HepG2 (cell line): ENCODE data around the gene ARMH3. TPM values are rescaled to one million over a fixed set of nuclear protein-coding genes. Genes with fewer than 3 reads are reported as not detected.

Source experiments
- ATAC-seq: fragments of 200-7000 bp; cut with Tn5 transposase; 3 replicates; pipeline ENCODE4 v1.9.1; 2020; ENCODE audit warnings: mild to moderate bottlenecking, moderate library complexity
- BruUV-seq: library from RNA; stranded (reverse); fragments of 400-500 nt; replicated peaks from 2 replicates; lab custom pipeline; 2021; lab: Mats Ljungman, UMichigan
- CTCF ChIA-PET: fragments of 300-600 bp; formaldehyde crosslinking; extraction: SDS; loops from one replicate; lab custom pipeline; 2021; ENCODE audit warnings: low total read pairs, inconsistent platforms, low intra/inter-chr PET ratio; lab: Yijun Ruan, JAX
- POLR2A ChIA-PET: fragments of 350-600 bp; sonication (Branson Sonifier 250); formaldehyde crosslinking; loops from one replicate; lab custom pipeline; 2020; ENCODE audit warnings: antibody characterized with exemption, inconsistent platforms; lab: Yijun Ruan, JAX
- DNase-seq: peaks from one replicate; pipeline ENCODE4 v3.0.0-alpha.2; 2015; ENCODE audit warnings: low spot score
- FAIRE-seq: peaks from 3 replicates; lab custom pipeline; 2011; peaks lifted over from hg19 to GRCh38; lab: Jason Lieb, UNC
- H2AFZ ChIP-seq: one replicate; pipeline ENCODE4 v1.6.1; 2011; ENCODE audit warnings: low read length, inconsistent platforms
- H3K27ac ChIP-seq: fragments of 300-600 bp; 3 replicates; pipeline ENCODE4 v1.8.0; 2011; ENCODE audit warnings: mixed run types, mild to moderate bottlenecking, mixed read lengths, low read length, inconsistent platforms; ENCODE audit not compliant: insufficient read depth; ENCODE audit errors: extremely low read length
- H3K27me3 ChIP-seq, 2 experiments: fragments of 200-600 bp in 1 of 2; 2 replicates in 1 of 2; 3 replicates in 1 of 2; pipeline versions ENCODE4 v1.6.0 to v1.8.0; 2011; ENCODE audit warnings: low read length in 2 of 2, mild to moderate bottlenecking in 2 of 2, moderate library complexity in 2 of 2, inconsistent platforms in 1 of 2; ENCODE audit not compliant: insufficient read depth in 2 of 2, control insufficient read depth in 1 of 2
- H3K36me3 ChIP-seq, 2 experiments: fragments of 200-600 bp in 1 of 2; replicated peaks in 1 of 2; 2 replicates in 1 of 2; 3 replicates in 1 of 2; pipeline versions ENCODE4 v1.5.1 to v1.8.0; 2011; ENCODE audit warnings: low read length in 2 of 2, inconsistent platforms in 1 of 2; ENCODE audit not compliant: insufficient read depth in 2 of 2, control insufficient read depth in 1 of 2
- H3K4me1 ChIP-seq: 2 replicates; pipeline ENCODE4 v1.5.1; 2012; ENCODE audit warnings: low read length, inconsistent platforms; ENCODE audit not compliant: insufficient read depth
- H3K4me2 ChIP-seq: 2 replicates; pipeline ENCODE4 v1.6.0; 2011; ENCODE audit warnings: low read depth, low read length, inconsistent platforms
- H3K4me3 ChIP-seq, 3 experiments: fragments of 200-600 bp in 1 of 3; sonication (generic), shearing (Covaris generic) in 1 of 3; replicated peaks in 1 of 3; 2 replicates each; pipeline ENCODE4 v1.5.1; 2011 to 2016; ENCODE audit warnings: low read length in 3 of 3, inconsistent platforms in 2 of 3, low read depth in 2 of 3, mild to moderate bottlenecking in 2 of 3, control low read depth in 1 of 3, mixed read lengths in 1 of 3; ENCODE audit not compliant: insufficient read depth in 1 of 3
- H3K79me2 ChIP-seq: one replicate; pipeline ENCODE4 v1.6.1; 2011; ENCODE audit warnings: low read length, inconsistent platforms; ENCODE audit not compliant: insufficient read depth
- H3K9ac ChIP-seq: 2 replicates; pipeline ENCODE4 v1.6.0; 2011; ENCODE audit warnings: mild to moderate bottlenecking, low read depth, low read length, inconsistent platforms; ENCODE audit not compliant: insufficient read depth
- H3K9me3 ChIP-seq: 2 replicates; pipeline ENCODE4 v1.5.1; 2012; ENCODE audit warnings: mild to moderate bottlenecking, low read length
- H4K20me1 ChIP-seq: 2 replicates; pipeline ENCODE4 v1.6.0; 2011; ENCODE audit warnings: inconsistent platforms, mild to moderate bottlenecking, low read length, moderate library complexity; ENCODE audit not compliant: insufficient read depth
- ELF3 ChIP-seq: IDR thresholded peaks from 2 replicates; pipeline ENCODE4 v1.6.1; 2016; ENCODE audit warnings: missing genetic modification reagents, missing compliant biosample characterization
- SMARCE1 ChIP-seq: fragments of 450-650 bp; IDR thresholded peaks from 2 replicates; pipeline ENCODE4 v1.6.1; 2017; ENCODE audit warnings: borderline replicate concordance
- ZNF331 ChIP-seq: sonication (generic); formaldehyde crosslinking; IDR thresholded peaks from 2 replicates; pipeline ENCODE4 v1.4.0; 2020; ENCODE audit warnings: missing genetic modification reagents
- WGBS: methylation state at CpG from one replicate; pipeline ENCODE4 v1.1.6; 2017; ENCODE audit warnings: low lambda C conversion rate; 5-methylcytosine and 5-hydroxymethylcytosine counted together
- in situ Hi-C: cut with HindIII; loops from 2 replicates; pipeline ENCODE4 v1.10.0; 2017; ENCODE audit warnings: low pct_unique_long_range_greater_than_20kb; ENCODE audit not compliant: extremely low pct_ligation_motif_present
- intact Hi-C: fragments of 100-400 bp; cut with micrococcal nuclease; formaldehyde crosslinking; loops from one replicate; pipeline ENCODE4 v1.10.0; 2022; ENCODE audit not compliant: unreplicated experiment
- polyA plus RNA-seq, 8 experiments: library from polyadenylated mRNA; depleted of rRNA in 3 of 8; stranded (reverse) in 7 of 8; unstranded in 1 of 8; fragments of >200 nt; fragmentation: Illumina TruSeq in 4 of 8; extraction: Trizol in 4 of 8; gene quantifications; 2 replicates each; pipeline versions ENCODE4 v1.2.1 to v1.2.3, GENCODE V29; 2011 to 2016; ENCODE audit warnings: low read depth in 4 of 8, missing spikeins in 1 of 8, mixed read lengths in 1 of 8; ENCODE audit not compliant: insufficient read depth in 1 of 8
- total RNA-seq, 5 experiments: library from RNA; depleted of rRNA; stranded (reverse); fragments of >200 nt; fragmentation: Illumina TruSeq; extraction: Trizol; gene quantifications; 2 replicates each; pipeline ENCODE4 v1.2.3, GENCODE V29; 2016; ENCODE audit warnings: low read depth in 1 of 5
- TF ChIP-seq, protein P1 (sequence below): IDR thresholded peaks from 2 replicates; pipeline ENCODE4 v1.6.1; 2016; ENCODE audit warnings: low read depth
- TF ChIP-seq, protein P2 (sequence below): sonication (generic); formaldehyde crosslinking; IDR thresholded peaks from 2 replicates; pipeline ENCODE4 v1.4.0; 2020; ENCODE audit warnings: mild to moderate bottlenecking, missing genetic modification reagents
- TF ChIP-seq, protein P3 (sequence below): sonication (generic); formaldehyde crosslinking; IDR thresholded peaks from 2 replicates; pipeline ENCODE4 v1.5.0; 2020; ENCODE audit warnings: mild to moderate bottlenecking, missing genetic modification reagents
- TF ChIP-seq, protein P4 (sequence below): sonication (generic); formaldehyde crosslinking; IDR thresholded peaks from 2 replicates; pipeline ENCODE4 v1.4.0; 2020; ENCODE audit warnings: missing genetic modification reagents
- TF ChIP-seq, protein P5 (sequence below): sonication (generic); formaldehyde crosslinking; IDR thresholded peaks from 2 replicates; pipeline ENCODE4 v1.5.0; 2020; ENCODE audit warnings: missing genetic modification reagents, mild to moderate bottlenecking, borderline replicate concordance

Gene ARMH3
- total and polyA plus RNA-seq, 2 of the 13 experiments (the other 11 are each of a cell fraction or from before 2014, with no cell fraction given), result 8.4 to 16.9 TPM

DNA sequence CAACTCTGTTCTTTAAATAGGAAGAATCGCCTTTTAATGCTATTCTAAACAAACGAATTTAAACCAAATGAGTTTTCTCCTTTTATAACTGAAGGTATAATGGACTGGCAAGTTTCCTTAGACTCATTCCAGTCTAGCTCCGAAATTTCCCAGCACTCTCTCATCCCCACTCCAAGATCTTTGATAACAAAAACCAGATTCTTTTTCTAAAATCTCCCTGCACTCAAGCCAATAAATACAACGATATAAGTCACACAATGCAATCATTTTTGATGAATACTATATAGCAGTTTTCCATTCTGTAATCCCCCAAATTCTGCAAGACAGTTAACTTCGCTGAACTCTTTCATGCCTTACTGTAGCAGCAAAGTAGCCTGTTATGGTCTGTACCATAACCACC lies 239.6 kb downstream of the ARMH3 start (continued):
- TF ChIP-seq, protein P1, sequence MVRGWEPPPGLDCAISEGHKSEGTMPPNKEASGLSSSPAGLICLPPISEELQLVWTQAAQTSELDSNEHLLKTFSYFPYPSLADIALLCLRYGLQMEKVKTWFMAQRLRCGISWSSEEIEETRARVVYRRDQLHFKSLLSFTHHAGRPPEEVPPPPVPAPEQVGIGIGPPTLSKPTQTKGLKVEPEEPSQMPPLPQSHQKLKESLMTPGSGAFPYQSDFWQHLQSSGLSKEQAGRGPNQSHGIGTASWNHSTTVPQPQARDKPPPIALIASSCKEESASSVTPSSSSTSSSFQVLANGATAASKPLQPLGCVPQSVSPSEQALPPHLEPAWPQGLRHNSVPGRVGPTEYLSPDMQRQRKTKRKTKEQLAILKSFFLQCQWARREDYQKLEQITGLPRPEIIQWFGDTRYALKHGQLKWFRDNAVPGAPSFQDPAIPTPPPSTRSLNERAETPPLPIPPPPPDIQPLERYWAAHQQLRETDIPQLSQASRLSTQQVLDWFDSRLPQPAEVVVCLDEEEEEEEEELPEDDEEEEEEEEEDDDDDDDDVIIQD (CRISPR knock-in tag), result no peak
- TF ChIP-seq, protein P2, sequence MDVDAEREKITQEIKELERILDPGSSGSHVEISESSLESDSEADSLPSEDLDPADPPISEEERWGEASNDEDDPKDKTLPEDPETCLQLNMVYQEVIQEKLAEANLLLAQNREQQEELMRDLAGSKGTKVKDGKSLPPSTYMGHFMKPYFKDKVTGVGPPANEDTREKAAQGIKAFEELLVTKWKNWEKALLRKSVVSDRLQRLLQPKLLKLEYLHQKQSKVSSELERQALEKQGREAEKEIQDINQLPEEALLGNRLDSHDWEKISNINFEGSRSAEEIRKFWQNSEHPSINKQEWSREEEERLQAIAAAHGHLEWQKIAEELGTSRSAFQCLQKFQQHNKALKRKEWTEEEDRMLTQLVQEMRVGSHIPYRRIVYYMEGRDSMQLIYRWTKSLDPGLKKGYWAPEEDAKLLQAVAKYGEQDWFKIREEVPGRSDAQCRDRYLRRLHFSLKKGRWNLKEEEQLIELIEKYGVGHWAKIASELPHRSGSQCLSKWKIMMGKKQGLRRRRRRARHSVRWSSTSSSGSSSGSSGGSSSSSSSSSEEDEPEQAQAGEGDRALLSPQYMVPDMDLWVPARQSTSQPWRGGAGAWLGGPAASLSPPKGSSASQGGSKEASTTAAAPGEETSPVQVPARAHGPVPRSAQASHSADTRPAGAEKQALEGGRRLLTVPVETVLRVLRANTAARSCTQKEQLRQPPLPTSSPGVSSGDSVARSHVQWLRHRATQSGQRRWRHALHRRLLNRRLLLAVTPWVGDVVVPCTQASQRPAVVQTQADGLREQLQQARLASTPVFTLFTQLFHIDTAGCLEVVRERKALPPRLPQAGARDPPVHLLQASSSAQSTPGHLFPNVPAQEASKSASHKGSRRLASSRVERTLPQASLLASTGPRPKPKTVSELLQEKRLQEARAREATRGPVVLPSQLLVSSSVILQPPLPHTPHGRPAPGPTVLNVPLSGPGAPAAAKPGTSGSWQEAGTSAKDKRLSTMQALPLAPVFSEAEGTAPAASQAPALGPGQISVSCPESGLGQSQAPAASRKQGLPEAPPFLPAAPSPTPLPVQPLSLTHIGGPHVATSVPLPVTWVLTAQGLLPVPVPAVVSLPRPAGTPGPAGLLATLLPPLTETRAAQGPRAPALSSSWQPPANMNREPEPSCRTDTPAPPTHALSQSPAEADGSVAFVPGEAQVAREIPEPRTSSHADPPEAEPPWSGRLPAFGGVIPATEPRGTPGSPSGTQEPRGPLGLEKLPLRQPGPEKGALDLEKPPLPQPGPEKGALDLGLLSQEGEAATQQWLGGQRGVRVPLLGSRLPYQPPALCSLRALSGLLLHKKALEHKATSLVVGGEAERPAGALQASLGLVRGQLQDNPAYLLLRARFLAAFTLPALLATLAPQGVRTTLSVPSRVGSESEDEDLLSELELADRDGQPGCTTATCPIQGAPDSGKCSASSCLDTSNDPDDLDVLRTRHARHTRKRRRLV, result no peak

DNA sequence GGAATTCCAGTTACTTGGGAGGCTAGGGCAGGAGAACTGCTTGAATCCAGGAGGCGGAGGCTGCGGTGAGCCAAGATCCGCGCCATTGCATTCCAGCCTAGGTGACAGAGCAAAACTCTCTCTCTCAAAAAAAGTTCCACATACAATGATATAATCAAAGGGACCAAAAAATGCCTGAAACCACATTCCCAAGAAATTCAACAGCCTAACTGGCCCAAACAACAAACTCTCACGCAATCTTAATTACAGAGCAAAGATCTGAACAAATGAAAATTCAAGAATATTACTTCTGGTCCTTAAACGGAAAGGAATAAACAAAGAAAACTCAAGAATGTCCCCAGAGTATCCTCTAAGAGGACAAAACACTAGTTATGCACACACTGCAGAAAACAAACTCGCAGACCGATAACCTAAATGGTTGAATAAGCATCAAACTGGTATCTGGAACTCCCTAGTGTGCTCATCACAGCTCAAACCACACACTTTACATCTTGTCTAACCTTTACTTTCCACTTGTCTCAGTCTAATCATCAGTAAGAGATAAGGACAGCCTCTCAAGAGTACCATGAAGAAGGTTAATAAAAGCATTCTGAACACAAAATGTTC lies 241.4 kb downstream of the ARMH3 start:
- Histone ChIP-seq H3K27ac (no peak overlapping the region), H2AFZ (no peak overlapping the region), H3K36me3 (peaks cover 4 to 26% of the 10 kb centered on the region in 2 experiments; a peak in 4 of 5 replicates), H3K4me3 (peak overlapping the region; percentile 18 to 95 (median 27); a peak in 2 of 6 replicates), H3K4me1 (peaks cover 21% of the 10 kb centered on the region), H3K4me2 (peak overlapping the region; percentile 94), H3K27me3 (no peaks in the 10 kb centered on the region; a peak in 1 of 5 replicates), H3K9ac (peak overlapping the region; percentile 23; the same call in 1 of the 2 replicates), H4K20me1 (peaks cover 46% of the 10 kb centered on the region), H3K9me3 (no peaks in the 10 kb centered on the region), H3K79me2 (peaks cover 67% of the 10 kb centered on the region)
- ATAC-seq (no peak), FAIRE-seq (no peak), DNase-seq (no peak)
- intact Hi-C loops, result loop anchor here (10.0 kb wide), 1 partner anchor 690 kb away; the partner anchor contains the start of genes ACTR1A and SUFU
- WGBS, result 94% methylated on average over 8 of the region's 8 CpGs
- ChIA-PET POLR2A (no interaction called here), CTCF (no interaction called here)
- in situ Hi-C loops, result no loop called here
- no TSS peak for BruUV-seq
- TF ChIP-seq ZNF331 (CRISPR knock-in tag) (no peak), ELF3 (no peak), SMARCE1 (no peak)
- TF ChIP-seq, protein P3, sequence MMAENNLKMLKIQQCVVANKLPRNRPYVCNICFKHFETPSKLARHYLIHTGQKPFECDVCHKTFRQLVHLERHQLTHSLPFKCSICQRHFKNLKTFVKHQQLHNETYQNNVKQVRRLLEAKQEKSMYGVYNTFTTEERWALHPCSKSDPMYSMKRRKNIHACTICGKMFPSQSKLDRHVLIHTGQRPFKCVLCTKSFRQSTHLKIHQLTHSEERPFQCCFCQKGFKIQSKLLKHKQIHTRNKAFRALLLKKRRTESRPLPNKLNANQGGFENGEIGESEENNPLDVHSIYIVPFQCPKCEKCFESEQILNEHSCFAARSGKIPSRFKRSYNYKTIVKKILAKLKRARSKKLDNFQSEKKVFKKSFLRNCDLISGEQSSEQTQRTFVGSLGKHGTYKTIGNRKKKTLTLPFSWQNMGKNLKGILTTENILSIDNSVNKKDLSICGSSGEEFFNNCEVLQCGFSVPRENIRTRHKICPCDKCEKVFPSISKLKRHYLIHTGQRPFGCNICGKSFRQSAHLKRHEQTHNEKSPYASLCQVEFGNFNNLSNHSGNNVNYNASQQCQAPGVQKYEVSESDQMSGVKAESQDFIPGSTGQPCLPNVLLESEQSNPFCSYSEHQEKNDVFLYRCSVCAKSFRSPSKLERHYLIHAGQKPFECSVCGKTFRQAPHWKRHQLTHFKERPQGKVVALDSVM (CRISPR knock-in tag), result peak; percentile 87
- TF ChIP-seq, protein P4, sequence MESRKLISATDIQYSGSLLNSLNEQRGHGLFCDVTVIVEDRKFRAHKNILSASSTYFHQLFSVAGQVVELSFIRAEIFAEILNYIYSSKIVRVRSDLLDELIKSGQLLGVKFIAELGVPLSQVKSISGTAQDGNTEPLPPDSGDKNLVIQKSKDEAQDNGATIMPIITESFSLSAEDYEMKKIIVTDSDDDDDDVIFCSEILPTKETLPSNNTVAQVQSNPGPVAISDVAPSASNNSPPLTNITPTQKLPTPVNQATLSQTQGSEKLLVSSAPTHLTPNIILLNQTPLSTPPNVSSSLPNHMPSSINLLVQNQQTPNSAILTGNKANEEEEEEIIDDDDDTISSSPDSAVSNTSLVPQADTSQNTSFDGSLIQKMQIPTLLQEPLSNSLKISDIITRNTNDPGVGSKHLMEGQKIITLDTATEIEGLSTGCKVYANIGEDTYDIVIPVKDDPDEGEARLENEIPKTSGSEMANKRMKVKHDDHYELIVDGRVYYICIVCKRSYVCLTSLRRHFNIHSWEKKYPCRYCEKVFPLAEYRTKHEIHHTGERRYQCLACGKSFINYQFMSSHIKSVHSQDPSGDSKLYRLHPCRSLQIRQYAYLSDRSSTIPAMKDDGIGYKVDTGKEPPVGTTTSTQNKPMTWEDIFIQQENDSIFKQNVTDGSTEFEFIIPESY, result peak; percentile 62; the same call in 1 of the 2 replicates
- TF ChIP-seq, protein P5, sequence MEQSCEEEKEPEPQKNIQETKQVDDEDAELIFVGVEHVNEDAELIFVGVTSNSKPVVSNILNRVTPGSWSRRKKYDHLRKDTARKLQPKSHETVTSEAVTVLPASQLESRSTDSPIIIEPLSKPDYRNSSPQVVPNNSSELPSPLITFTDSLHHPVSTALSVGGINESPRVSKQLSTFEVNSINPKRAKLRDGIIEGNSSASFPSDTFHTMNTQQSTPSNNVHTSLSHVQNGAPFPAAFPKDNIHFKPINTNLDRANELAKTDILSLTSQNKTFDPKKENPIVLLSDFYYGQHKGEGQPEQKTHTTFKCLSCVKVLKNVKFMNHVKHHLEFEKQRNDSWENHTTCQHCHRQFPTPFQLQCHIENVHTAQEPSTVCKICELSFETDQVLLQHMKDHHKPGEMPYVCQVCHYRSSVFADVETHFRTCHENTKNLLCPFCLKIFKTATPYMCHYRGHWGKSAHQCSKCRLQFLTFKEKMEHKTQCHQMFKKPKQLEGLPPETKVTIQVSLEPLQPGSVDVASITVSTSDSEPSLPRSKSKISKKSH (CRISPR knock-in tag), result no peak
